GM12878 (cell line): Measurements from ENCODE around the gene ARHGAP12.

Experiments
- CBX3 ChIP-seq: fragments of 200-600 bp; sonication (generic); IDR thresholded peaks from 2 replicates; pipeline ENCODE4 v1.6.1; 2016; ENCODE audit warnings: low read depth, borderline replicate concordance
- CHD2 ChIP-seq: IDR thresholded peaks from 2 replicates; pipeline ENCODE4 v1.6.1; 2011; ENCODE audit warnings: low read depth, low read length, improper control_type of control experiment, borderline replicate concordance
- CTCF ChIP-seq, 3 experiments: IDR thresholded peaks in 2 of 3; conservative IDR thresholded peaks in 1 of 3; 2 replicates each; pipeline ENCODE4 v1.5.1; 2011; ENCODE audit warnings: low read depth in 3 of 3, low read length in 3 of 3, mild to moderate bottlenecking in 3 of 3, control low read depth in 2 of 3, moderate library complexity in 2 of 3, inconsistent platforms in 1 of 3, mixed read lengths in 1 of 3; ENCODE audit not compliant: control insufficient read depth in 2 of 3, insufficient read depth in 1 of 3; ENCODE audit errors: extremely low read depth in 1 of 3
- EZH2 ChIP-seq: IDR thresholded peaks from 2 replicates; pipeline ENCODE4 v1.6.1; 2012; ENCODE audit warnings: low read depth, mild to moderate bottlenecking, control low read depth, inconsistent platforms, low read length, borderline replicate concordance; ENCODE audit not compliant: control insufficient read depth
- HDAC2 ChIP-seq: fragments of 200-600 bp; sonication (generic); IDR thresholded peaks from 2 replicates; pipeline ENCODE4 v1.6.1; 2017
- JUNB ChIP-seq: IDR thresholded peaks from 2 replicates; pipeline ENCODE4 v1.6.1; 2016; ENCODE audit warnings: antibody characterized with exemption, mild to moderate bottlenecking
- JUND ChIP-seq: IDR thresholded peaks from 2 replicates; pipeline ENCODE4 v1.6.1; 2012; ENCODE audit warnings: low read depth, mild to moderate bottlenecking, low read length, improper control_type of control experiment, moderate library complexity
- NFIC ChIP-seq: IDR thresholded peaks from 2 replicates; pipeline ENCODE4 v1.6.1; 2012; ENCODE audit warnings: low read depth, mild to moderate bottlenecking, inconsistent platforms, low read length, moderate library complexity
- NFYB ChIP-seq: IDR thresholded peaks from 2 replicates; pipeline ENCODE4 v1.6.1; 2011; ENCODE audit warnings: low read depth, mild to moderate bottlenecking, low read length, improper control_type of control experiment, moderate library complexity; ENCODE audit not compliant: insufficient read depth
- POLR2A ChIP-seq: IDR thresholded peaks from 2 replicates; pipeline ENCODE4 v1.6.1; 2011; ENCODE audit warnings: low read depth, mild to moderate bottlenecking, low read length
- RELA ChIP-seq: fragments of 450-650 bp; IDR thresholded peaks from 2 replicates; pipeline ENCODE4 v1.8.0; 2014; ENCODE audit warnings: borderline replicate concordance; ENCODE audit not compliant: partially characterized antibody
- RFX5 ChIP-seq: IDR thresholded peaks from 2 replicates; pipeline ENCODE4 v1.6.1; 2011; ENCODE audit warnings: low read depth, low read length, improper control_type of control experiment
- ZNF622 ChIP-seq: fragments of 450-650 bp; IDR thresholded peaks from 2 replicates; pipeline ENCODE4 v1.6.1; 2017; ENCODE audit warnings: mild to moderate bottlenecking, inconsistent platforms
- TF ChIP-seq, protein P1 (sequence below): IDR thresholded peaks from 2 replicates; pipeline ENCODE4 v1.6.1; 2012; ENCODE audit warnings: mild to moderate bottlenecking, low read depth, low read length

DNA sequence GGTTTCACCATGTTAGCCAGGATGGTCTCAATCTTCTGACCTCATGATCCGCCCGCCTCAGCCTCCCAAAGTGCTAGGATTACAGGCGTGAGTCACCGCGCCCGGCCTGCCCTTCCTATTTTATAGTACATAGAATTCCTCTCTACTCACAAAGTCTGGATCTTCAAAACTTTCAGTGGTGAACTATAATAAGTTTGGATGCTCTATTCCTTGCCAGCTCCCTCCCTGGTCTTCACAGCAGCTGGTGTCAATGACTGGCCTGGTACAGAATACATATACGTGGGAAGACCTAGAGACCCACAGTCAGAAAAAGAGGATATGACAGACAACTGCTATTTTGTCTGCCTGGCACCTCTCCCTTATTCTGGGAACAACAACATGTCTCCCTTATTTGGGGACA is 40.8 kb downstream of the ARHGAP12 start:
- TF ChIP-seq CTCF (IDR thresholded peaks at IDR 0.05 in 2 of 3, conservative IDR thresholded peaks at IDR 0.05 in 1 of 3; ENCODE audit: control insufficient read depth in 2 of 3, extremely low read depth in 1 of 3, insufficient read depth in 1 of 3, low read depth in 3 of 3, low read length in 3 of 3) (no peak), HDAC2 (no peak), EZH2 (no peak), RELA (no peak), JUND (no peak), ZNF622 (no peak), CBX3 (no peak), JUNB (no peak), CHD2 (no peak), NFIC (no peak), RFX5 (no peak), POLR2A (no peak), NFYB (no peak)
- TF ChIP-seq, protein P1, sequence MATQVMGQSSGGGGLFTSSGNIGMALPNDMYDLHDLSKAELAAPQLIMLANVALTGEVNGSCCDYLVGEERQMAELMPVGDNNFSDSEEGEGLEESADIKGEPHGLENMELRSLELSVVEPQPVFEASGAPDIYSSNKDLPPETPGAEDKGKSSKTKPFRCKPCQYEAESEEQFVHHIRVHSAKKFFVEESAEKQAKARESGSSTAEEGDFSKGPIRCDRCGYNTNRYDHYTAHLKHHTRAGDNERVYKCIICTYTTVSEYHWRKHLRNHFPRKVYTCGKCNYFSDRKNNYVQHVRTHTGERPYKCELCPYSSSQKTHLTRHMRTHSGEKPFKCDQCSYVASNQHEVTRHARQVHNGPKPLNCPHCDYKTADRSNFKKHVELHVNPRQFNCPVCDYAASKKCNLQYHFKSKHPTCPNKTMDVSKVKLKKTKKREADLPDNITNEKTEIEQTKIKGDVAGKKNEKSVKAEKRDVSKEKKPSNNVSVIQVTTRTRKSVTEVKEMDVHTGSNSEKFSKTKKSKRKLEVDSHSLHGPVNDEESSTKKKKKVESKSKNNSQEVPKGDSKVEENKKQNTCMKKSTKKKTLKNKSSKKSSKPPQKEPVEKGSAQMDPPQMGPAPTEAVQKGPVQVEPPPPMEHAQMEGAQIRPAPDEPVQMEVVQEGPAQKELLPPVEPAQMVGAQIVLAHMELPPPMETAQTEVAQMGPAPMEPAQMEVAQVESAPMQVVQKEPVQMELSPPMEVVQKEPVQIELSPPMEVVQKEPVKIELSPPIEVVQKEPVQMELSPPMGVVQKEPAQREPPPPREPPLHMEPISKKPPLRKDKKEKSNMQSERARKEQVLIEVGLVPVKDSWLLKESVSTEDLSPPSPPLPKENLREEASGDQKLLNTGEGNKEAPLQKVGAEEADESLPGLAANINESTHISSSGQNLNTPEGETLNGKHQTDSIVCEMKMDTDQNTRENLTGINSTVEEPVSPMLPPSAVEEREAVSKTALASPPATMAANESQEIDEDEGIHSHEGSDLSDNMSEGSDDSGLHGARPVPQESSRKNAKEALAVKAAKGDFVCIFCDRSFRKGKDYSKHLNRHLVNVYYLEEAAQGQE: no peak
